ENCODE measurements around the gene SSR4. TPM values are rescaled to one million over a fixed set of nuclear protein-coding genes. Genes with fewer than 3 reads are reported as not detected.

Gene SSR4
- polyA plus RNA-seq, 1 donor (not counting 4 experiments of a cell fraction or from before 2014, with no cell fraction given), result 187 TPM

GRCh38 chrX:153772316-153773217, 21.9 kb upstream of the SSR4 start:
- H3K27ac ChIP-seq (ENCODE audit: control insufficient read depth, insufficient read depth, low read length), result no peak overlapping the region
- no peak overlapping the region for H3K4me2 ChIP-seq (ENCODE audit: control insufficient read depth, extremely low read depth, insufficient read depth, low read depth, low read length)
- peaks cover 0 to 6% of the 10 kb centered on the region in 2 experiments for H3K36me3 ChIP-seq (ENCODE audit: control insufficient read depth in 2 of 2, extremely low read depth in 1 of 2, insufficient read depth in 2 of 2, low read length in 2 of 2)
- no peaks in the 10 kb centered on the region for H3K27me3 ChIP-seq (ENCODE audit: control insufficient read depth, extremely low read depth, insufficient read depth, low read length)
- DNase-seq (ENCODE audit: low read depth, low spot score) (no peak), FAIRE-seq (no peak)
- H3K4me1 ChIP-seq (ENCODE audit: control insufficient read depth, extremely low read depth, insufficient read depth, low read length), result no peaks in the 10 kb centered on the region
- no peak overlapping the region for H3K9ac ChIP-seq (ENCODE audit: control insufficient read depth, extremely low read depth, insufficient read depth, low read length)
- dilution Hi-C loops (cut with MboI; ENCODE audit: extremely low pct_ligation_motif_present, low sequenced_read_pairs), result no loop called here
- no peak overlapping the region for H3K4me3 ChIP-seq (ENCODE audit: control insufficient read depth in 2 of 3, extremely low read depth in 1 of 3, insufficient read depth in 2 of 3, low read depth in 1 of 3, low read length in 3 of 3)
- H3K9me1 ChIP-seq (ENCODE audit: control insufficient read depth, extremely low read depth, insufficient read depth, low read length), result no peaks in the 10 kb centered on the region
- H2AFZ ChIP-seq (ENCODE audit: control insufficient read depth, low read length), result no peak overlapping the region
- no peaks in the 10 kb centered on the region for H4K20me1 ChIP-seq (ENCODE audit: control insufficient read depth, extremely low read depth, insufficient read depth, low read length)
- H3K79me2 ChIP-seq (ENCODE audit: control insufficient read depth, insufficient read depth, low read length), result no peaks in the 10 kb centered on the region
- TF ChIP-seq, protein P1, sequence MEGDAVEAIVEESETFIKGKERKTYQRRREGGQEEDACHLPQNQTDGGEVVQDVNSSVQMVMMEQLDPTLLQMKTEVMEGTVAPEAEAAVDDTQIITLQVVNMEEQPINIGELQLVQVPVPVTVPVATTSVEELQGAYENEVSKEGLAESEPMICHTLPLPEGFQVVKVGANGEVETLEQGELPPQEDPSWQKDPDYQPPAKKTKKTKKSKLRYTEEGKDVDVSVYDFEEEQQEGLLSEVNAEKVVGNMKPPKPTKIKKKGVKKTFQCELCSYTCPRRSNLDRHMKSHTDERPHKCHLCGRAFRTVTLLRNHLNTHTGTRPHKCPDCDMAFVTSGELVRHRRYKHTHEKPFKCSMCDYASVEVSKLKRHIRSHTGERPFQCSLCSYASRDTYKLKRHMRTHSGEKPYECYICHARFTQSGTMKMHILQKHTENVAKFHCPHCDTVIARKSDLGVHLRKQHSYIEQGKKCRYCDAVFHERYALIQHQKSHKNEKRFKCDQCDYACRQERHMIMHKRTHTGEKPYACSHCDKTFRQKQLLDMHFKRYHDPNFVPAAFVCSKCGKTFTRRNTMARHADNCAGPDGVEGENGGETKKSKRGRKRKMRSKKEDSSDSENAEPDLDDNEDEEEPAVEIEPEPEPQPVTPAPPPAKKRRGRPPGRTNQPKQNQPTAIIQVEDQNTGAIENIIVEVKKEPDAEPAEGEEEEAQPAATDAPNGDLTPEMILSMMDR (optimal IDR thresholded peaks at IDR 0.05 in 1 of 3, IDR thresholded peaks at IDR 0.05 in 1 of 3, conservative IDR thresholded peaks at IDR 0.05 in 1 of 3; ENCODE audit: extremely low read depth in 1 of 3, insufficient read depth in 2 of 3, low read length in 3 of 3), result no peak
- TF ChIP-seq EZH2 (IDR thresholded peaks at IDR 0.05; ENCODE audit: low read length), result no peak
- H3K9me3 ChIP-seq (ENCODE audit: control insufficient read depth, low read depth, low read length), result peaks cover 4% of the 10 kb centered on the region

GRCh38 chrX:153773218-153773611, 21.3 kb upstream of the SSR4 start:
- Histone ChIP-seq H3K79me2 (ENCODE audit: control insufficient read depth, insufficient read depth, low read length) (no peaks in the 10 kb centered on the region), H3K9me1 (ENCODE audit: control insufficient read depth, extremely low read depth, insufficient read depth, low read length) (no peaks in the 10 kb centered on the region), H3K9me3 (ENCODE audit: control insufficient read depth, low read depth, low read length) (peaks cover 4% of the 10 kb centered on the region), H3K4me3 (ENCODE audit: control insufficient read depth in 2 of 3, extremely low read depth in 1 of 3, insufficient read depth in 2 of 3, low read depth in 1 of 3, low read length in 3 of 3) (no peak overlapping the region), H3K27ac (ENCODE audit: control insufficient read depth, insufficient read depth, low read length) (no peak overlapping the region), H2AFZ (ENCODE audit: control insufficient read depth, low read length) (no peak overlapping the region), H3K27me3 (ENCODE audit: control insufficient read depth, extremely low read depth, insufficient read depth, low read length) (no peaks in the 10 kb centered on the region), H3K36me3 (ENCODE audit: control insufficient read depth in 2 of 2, extremely low read depth in 1 of 2, insufficient read depth in 2 of 2, low read length in 2 of 2) (peaks cover 0 to 6% of the 10 kb centered on the region in 2 experiments), H3K4me1 (ENCODE audit: control insufficient read depth, extremely low read depth, insufficient read depth, low read length) (peaks cover under 1% of the 10 kb centered on the region), H3K9ac (ENCODE audit: control insufficient read depth, extremely low read depth, insufficient read depth, low read length) (no peak overlapping the region), H3K4me2 (ENCODE audit: control insufficient read depth, extremely low read depth, insufficient read depth, low read depth, low read length) (no peak overlapping the region), H4K20me1 (ENCODE audit: control insufficient read depth, extremely low read depth, insufficient read depth, low read length) (no peaks in the 10 kb centered on the region)
- dilution Hi-C loops (cut with MboI; ENCODE audit: extremely low pct_ligation_motif_present, low sequenced_read_pairs), result no loop called here
- no peak for DNase-seq (ENCODE audit: low read depth, low spot score)
- FAIRE-seq, result no peak
- TF ChIP-seq EZH2 (IDR thresholded peaks at IDR 0.05; ENCODE audit: low read length), result no peak
- TF ChIP-seq, protein P1 (optimal IDR thresholded peaks at IDR 0.05 in 1 of 3, IDR thresholded peaks at IDR 0.05 in 1 of 3, conservative IDR thresholded peaks at IDR 0.05 in 1 of 3; ENCODE audit: extremely low read depth in 1 of 3, insufficient read depth in 2 of 3, low read length in 3 of 3), result no peak
